NT2/D1 (cell line): ENCODE data around the gene ARHGAP8.
A peak's percentile ranks its signal among the peaks of the same experiment; 100 is the strongest.
"Not testable (repeated sequence)": the region's sequence is repeated elsewhere in the genome, so short reads cannot be mapped to it uniquely, and the experiment has no call there.

Experiments
- DNase-seq: peaks from one replicate; pipeline ENCODE4 v3.0.0-alpha.2; 2011; ENCODE audit warnings: low read depth, low spot score
- H3K27me3 ChIP-seq: 2 replicates; pipeline ENCODE4 v1.6.0; 2011; ENCODE audit warnings: mild to moderate bottlenecking; ENCODE audit not compliant: insufficient read length, insufficient read depth
- H3K36me3 ChIP-seq: 2 replicates; pipeline ENCODE4 v1.6.1; 2011; ENCODE audit warnings: mild to moderate bottlenecking, low read length, mixed read lengths; ENCODE audit not compliant: insufficient read depth, insufficient read length
- H3K4me1 ChIP-seq: 2 replicates; pipeline ENCODE4 v1.5.1; 2011; ENCODE audit not compliant: insufficient read depth, insufficient read length
- H3K4me3 ChIP-seq: 2 replicates; pipeline ENCODE4 v1.5.1; 2011; ENCODE audit warnings: low read depth; ENCODE audit not compliant: insufficient read length
- H3K9ac ChIP-seq: 2 replicates; pipeline ENCODE4 v1.6.0; 2011; ENCODE audit warnings: low read depth; ENCODE audit not compliant: insufficient read length
- H3K9me3 ChIP-seq: 2 replicates; pipeline ENCODE4 v1.5.1; 2011; ENCODE audit warnings: mild to moderate bottlenecking, low read length; ENCODE audit not compliant: insufficient read depth
- SUZ12 ChIP-seq: IDR thresholded peaks from 2 replicates; pipeline ENCODE4 v1.6.1; 2011; ENCODE audit not compliant: insufficient read length, insufficient read depth; ENCODE audit errors: extremely low read depth
- YY1 ChIP-seq: IDR thresholded peaks from 2 replicates; pipeline ENCODE4 v1.6.1; 2011; ENCODE audit not compliant: insufficient read length, insufficient read depth
- ZNF274 ChIP-seq: IDR thresholded peaks from 2 replicates; pipeline ENCODE4 v1.6.1; 2011; ENCODE audit warnings: mild to moderate bottlenecking, low read depth, low read length

ARHGAP8 gene

GRCh38 chr22:44736581-44737405 lies 15.6 kb upstream of the ARHGAP8 start:
- peaks cover 9% of the 10 kb centered on the region for H3K36me3 ChIP-seq
- no peak for DNase-seq
- H3K4me3 ChIP-seq = no peak overlapping the region
- H3K9me3 ChIP-seq = no peaks in the 10 kb centered on the region
- H3K9ac ChIP-seq = no peak overlapping the region
- TF ChIP-seq YY1 (no peak), ZNF274 (no peak), SUZ12 (no peak)
- H3K4me1 ChIP-seq = peaks cover 10% of the 10 kb centered on the region
- no peaks in the 10 kb centered on the region for H3K27me3 ChIP-seq

GRCh38 chr22:44737406-44738346 lies 14.7 kb upstream of the ARHGAP8 start:
- no peaks in the 10 kb centered on the region for H3K9me3 ChIP-seq
- no peak for DNase-seq
- TF ChIP-seq ZNF274 (no peak), SUZ12 (no peak), YY1 (no peak)
- peak overlapping the region; percentile 9 for H3K9ac ChIP-seq
- no peak overlapping the region for H3K4me3 ChIP-seq
- no peaks in the 10 kb centered on the region for H3K27me3 ChIP-seq
- H3K4me1 ChIP-seq = peaks cover 9% of the 10 kb centered on the region
- peaks cover 2% of the 10 kb centered on the region for H3K36me3 ChIP-seq

GRCh38 chr22:44738347-44738715 lies 14.0 kb upstream of the ARHGAP8 start:
- Histone ChIP-seq H3K9me3 (no peaks in the 10 kb centered on the region), H3K9ac (no peak overlapping the region), H3K4me3 (no peak overlapping the region), H3K4me1 (peaks cover 5% of the 10 kb centered on the region), H3K36me3 (no peaks in the 10 kb centered on the region), H3K27me3 (no peaks in the 10 kb centered on the region)
- TF ChIP-seq YY1 = no peak
- TF ChIP-seq SUZ12 = no peak
- no peak for TF ChIP-seq ZNF274
- DNase-seq = no peak

- DNase-seq = no peak
- Histone ChIP-seq H3K36me3 (no peaks in the 10 kb centered on the region), H3K9me3 (no peaks in the 10 kb centered on the region), H3K4me1 (peaks cover 3% of the 10 kb centered on the region), H3K9ac (no peak overlapping the region), H3K4me3 (no peak overlapping the region), H3K27me3 (no peaks in the 10 kb centered on the region)
- no peak for TF ChIP-seq SUZ12
- no peak for TF ChIP-seq YY1
- no peak for TF ChIP-seq ZNF274
Measured at GRCh38 chr22:44739024-44739423, 13.4 kb upstream of the ARHGAP8 start.

GRCh38 chr22:44739666-44740065 lies 12.7 kb upstream of the ARHGAP8 start:
- not testable (repeated sequence) for H3K4me1 ChIP-seq, DNase-seq, H3K27me3 ChIP-seq, H3K4me3 ChIP-seq, H3K9me3 ChIP-seq, H3K36me3 ChIP-seq, H3K9ac ChIP-seq

- no peak overlapping the region for H3K4me3 ChIP-seq
- DNase-seq = no peak
- H3K4me1 ChIP-seq = peaks cover 3% of the 10 kb centered on the region
- TF ChIP-seq YY1 (no peak), ZNF274 (no peak), SUZ12 (no peak)
- peaks cover 5% of the 10 kb centered on the region for H3K27me3 ChIP-seq
- no peaks in the 10 kb centered on the region for H3K9me3 ChIP-seq
- H3K9ac ChIP-seq = no peak overlapping the region
- H3K36me3 ChIP-seq = no peaks in the 10 kb centered on the region
Measured at GRCh38 chr22:44740307-44740706, 12.1 kb upstream of the ARHGAP8 start.

- Histone ChIP-seq H3K4me1 (no peaks in the 10 kb centered on the region), H3K9me3 (no peaks in the 10 kb centered on the region), H3K9ac (no peak overlapping the region), H3K36me3 (no peaks in the 10 kb centered on the region), H3K27me3 (peaks cover 10% of the 10 kb centered on the region), H3K4me3 (no peak overlapping the region)
- no peak for DNase-seq
- TF ChIP-seq YY1 (no peak), ZNF274 (no peak), SUZ12 (no peak)
Measured at GRCh38 chr22:44741929-44742328, 10.4 kb upstream of the ARHGAP8 start.
